GM19395 (cell line): ENCODE results near the gene KIF18B.

Experiments
- ATAC-seq: cut with Tn5 transposase; IDR thresholded peaks from one replicate; pipeline ENCODE4 v1.9.1; 2021; ENCODE audit warnings: mild to moderate bottlenecking, moderate library complexity; ENCODE audit not compliant: unreplicated experiment

KIF18B gene

GRCh38 chr17:44907729-44908470, 39.7 kb downstream of the KIF18B start:
- ATAC-seq, result no peak

- no peak for ATAC-seq
Measured at GRCh38 chr17:44906763-44907728, 40.5 kb downstream of the KIF18B start.

GRCh38 chr17:44906010-44906646, 41.4 kb downstream of the KIF18B start:
- ATAC-seq, result no peak

- ATAC-seq, result no peak
Measured at GRCh38 chr17:44905006-44906000, 42.3 kb downstream of the KIF18B start.

- no peak for ATAC-seq
Measured at GRCh38 chr17:44904001-44904984, 43.3 kb downstream of the KIF18B start.

GRCh38 chr17:44903012-44903685, 44.4 kb downstream of the KIF18B start:
- ATAC-seq, result no peak

- ATAC-seq, result no peak
Measured at GRCh38 chr17:44902135-44902760, 45.3 kb downstream of the KIF18B start.

- no peak for ATAC-seq
Measured at GRCh38 chr17:44901411-44901921, 46.1 kb downstream of the KIF18B start.

GRCh38 chr17:44900894-44901293, 46.7 kb downstream of the KIF18B start:
- no peak for ATAC-seq

GRCh38 chr17:44899074-44899782, 48.3 kb downstream of the KIF18B start, which contains the start of gene EFTUD2:
Gene EFTUD2, minus strand, starts transcription at chr17:44899445. Its CDS starts 4,924 bp downstream, at chr17:44894521.
- ATAC-seq, result peak; percentile 83

GRCh38 chr17:44898768-44899073, 48.9 kb downstream of the KIF18B start:
- peak; percentile 28 for ATAC-seq

GRCh38 chr17:44894642-44895041, 52.9 kb downstream of the KIF18B start:
- ATAC-seq, result no peak

GRCh38 chr17:44892250-44892649, 55.3 kb downstream of the KIF18B start:
- ATAC-seq, result no peak

- ATAC-seq, result no peak
Measured at GRCh38 chr17:44889003-44889402, 58.6 kb downstream of the KIF18B start.

GRCh38 chr17:44887971-44888954, 59.3 kb downstream of the KIF18B start:
- ATAC-seq, result no peak

GRCh38 chr17:44887016-44887415, 60.6 kb downstream of the KIF18B start:
- no peak for ATAC-seq
